Ishikawa (cell line): ENCODE results near the gene RNF215.

ENCODE experiments used
- CEBPB ChIP-seq: IDR thresholded peaks from 2 replicates; pipeline ENCODE4 v1.6.1; 2012
- CREB1 ChIP-seq: IDR thresholded peaks from 2 replicates; pipeline ENCODE4 v1.6.1; 2012; ENCODE audit warnings: low read depth
- EGR1 ChIP-seq: IDR thresholded peaks from 2 replicates; pipeline ENCODE4 v1.6.1; 2012
- EP300 ChIP-seq: IDR thresholded peaks from 2 replicates; pipeline ENCODE4 v1.6.1; 2012; ENCODE audit warnings: borderline replicate concordance
- FOXM1 ChIP-seq: IDR thresholded peaks from 2 replicates; pipeline ENCODE4 v1.6.1; 2012; ENCODE audit warnings: low read depth, borderline replicate concordance
- MAX ChIP-seq: IDR thresholded peaks from 2 replicates; pipeline ENCODE4 v1.6.1; 2012
- NFIC ChIP-seq: IDR thresholded peaks from 2 replicates; pipeline ENCODE4 v1.6.1; 2012
- RAD21 ChIP-seq: IDR thresholded peaks from 2 replicates; pipeline ENCODE4 v1.6.1; 2012; ENCODE audit warnings: low read depth
- REST ChIP-seq: IDR thresholded peaks from 2 replicates; pipeline ENCODE4 v1.6.1; 2012; ENCODE audit warnings: low read depth, mild to moderate bottlenecking
- TAF1 ChIP-seq: IDR thresholded peaks from 2 replicates; pipeline ENCODE4 v1.6.1; 2012; ENCODE audit warnings: low read depth, mild to moderate bottlenecking
- TCF12 ChIP-seq: IDR thresholded peaks from 2 replicates; pipeline ENCODE4 v1.6.1; 2012; ENCODE audit warnings: low read depth
- TEAD4 ChIP-seq: IDR thresholded peaks from 2 replicates; pipeline ENCODE4 v1.6.1; 2012
- USF1 ChIP-seq: IDR thresholded peaks from 2 replicates; pipeline ENCODE4 v1.6.1; 2012
- YY1 ChIP-seq: IDR thresholded peaks from 2 replicates; pipeline ENCODE4 v1.6.1; 2012; ENCODE audit warnings: low read depth
- ZBTB7A ChIP-seq: IDR thresholded peaks from 2 replicates; pipeline ENCODE4 v1.6.1; 2012; ENCODE audit warnings: low read depth

The RNF215 gene

GRCh38 chr22:30385942-30386341 lies 1.3 kb downstream of the RNF215 start:
- no peak for TF ChIP-seq ZBTB7A
- TF ChIP-seq FOXM1: no peak
- TF ChIP-seq CEBPB: no peak
- no peak for TF ChIP-seq TAF1
- TF ChIP-seq EGR1: no peak
- TF ChIP-seq CREB1: no peak

GRCh38 chr22:30383061-30383460 lies 4.2 kb downstream of the RNF215 start:
- no peak for TF ChIP-seq TEAD4

GRCh38 chr22:30382340-30382739 lies 4.9 kb downstream of the RNF215 start:
- TF ChIP-seq MAX (no peak), CREB1 (no peak), RAD21 (no peak), FOXM1 (no peak), EGR1 (no peak), ZBTB7A (no peak), TCF12 (no peak), EP300 (no peak), YY1 (no peak), TAF1 (no peak)

- TF ChIP-seq TAF1: no peak
- TF ChIP-seq FOXM1: no peak
- TF ChIP-seq MAX: no peak
- no peak for TF ChIP-seq CEBPB
- TF ChIP-seq RAD21: no peak
- no peak for TF ChIP-seq NFIC
- no peak for TF ChIP-seq ZBTB7A
- no peak for TF ChIP-seq YY1
- no peak for TF ChIP-seq USF1
- TF ChIP-seq TEAD4: no peak
- TF ChIP-seq EGR1: no peak
- TF ChIP-seq REST: no peak
- TF ChIP-seq EP300: no peak
Measured at GRCh38 chr22:30381264-30381663, 5.9 kb downstream of the RNF215 start.

- TF ChIP-seq RAD21: no peak
- no peak for TF ChIP-seq CREB1
- TF ChIP-seq MAX: no peak
- TF ChIP-seq EGR1: no peak
- TF ChIP-seq EP300: no peak
- no peak for TF ChIP-seq ZBTB7A
- no peak for TF ChIP-seq NFIC
- TF ChIP-seq TCF12: no peak
- TF ChIP-seq FOXM1: no peak
- no peak for TF ChIP-seq TEAD4
- no peak for TF ChIP-seq REST
- TF ChIP-seq TAF1: no peak
- no peak for TF ChIP-seq USF1
- TF ChIP-seq YY1: no peak
- no peak for TF ChIP-seq CEBPB
Measured at GRCh38 chr22:30380011-30380410, 7.2 kb downstream of the RNF215 start.

- TF ChIP-seq FOXM1 (no peak), USF1 (no peak), EP300 (no peak), REST (no peak), YY1 (no peak), CREB1 (no peak), ZBTB7A (no peak), TEAD4 (no peak), RAD21 (no peak), EGR1 (no peak), TCF12 (no peak), CEBPB (no peak), TAF1 (no peak), MAX (no peak), NFIC (no peak)
Measured at GRCh38 chr22:30375312-30375849, 11.8 kb downstream of the RNF215 start.
